ENCODE results near the gene CCSER1.
"Not testable (repeated sequence)": the region's sequence is repeated elsewhere in the genome, so short reads cannot be mapped to it uniquely, and the experiment has no call there.

CCSER1 gene

GRCh38 chr4:91064157-91064853 lies 937.1 kb downstream of the CCSER1 start:
- no peak for DNase-seq (ENCODE audit: low spot score)

DNA sequence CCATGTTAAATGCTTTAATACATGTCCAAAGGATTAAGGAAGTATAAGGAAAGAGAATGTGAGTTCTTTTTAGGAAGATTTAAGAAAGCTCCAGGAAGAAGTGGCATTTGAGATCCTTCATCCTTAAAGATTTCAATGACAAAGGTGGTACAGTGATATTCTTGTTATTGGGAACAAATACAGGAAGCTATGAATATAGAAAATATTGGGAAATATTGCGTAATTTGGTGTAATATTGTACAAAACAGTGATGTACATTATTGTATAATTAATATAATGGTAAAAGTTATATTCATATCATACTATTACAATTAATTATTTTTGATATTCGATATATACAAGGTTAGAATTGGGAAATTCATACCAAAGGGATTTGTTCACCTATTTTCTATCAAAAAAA lies 937.9 kb downstream of the CCSER1 start:
- no peak for DNase-seq (ENCODE audit: low spot score)

DNA sequence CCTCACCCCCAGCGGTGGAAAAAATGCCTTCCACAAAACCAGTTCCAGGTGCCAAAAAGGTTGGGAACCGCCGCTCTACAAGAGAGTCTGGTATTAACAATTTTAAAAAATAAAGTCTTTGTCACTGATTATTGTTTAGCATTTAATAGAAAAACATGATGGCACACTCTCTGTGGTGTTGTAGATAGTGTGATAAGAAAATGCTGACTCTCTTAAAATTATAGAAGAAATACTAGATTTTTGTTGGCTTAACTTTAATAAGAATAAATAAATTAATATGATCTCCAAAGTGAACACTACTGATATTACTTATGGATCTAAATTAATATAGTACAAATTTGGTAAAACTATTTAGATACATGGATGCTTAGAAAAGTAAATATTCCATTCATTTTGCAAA lies 943.5 kb downstream of the CCSER1 start:
- no peak for DNase-seq (ENCODE audit: low spot score)

DNA sequence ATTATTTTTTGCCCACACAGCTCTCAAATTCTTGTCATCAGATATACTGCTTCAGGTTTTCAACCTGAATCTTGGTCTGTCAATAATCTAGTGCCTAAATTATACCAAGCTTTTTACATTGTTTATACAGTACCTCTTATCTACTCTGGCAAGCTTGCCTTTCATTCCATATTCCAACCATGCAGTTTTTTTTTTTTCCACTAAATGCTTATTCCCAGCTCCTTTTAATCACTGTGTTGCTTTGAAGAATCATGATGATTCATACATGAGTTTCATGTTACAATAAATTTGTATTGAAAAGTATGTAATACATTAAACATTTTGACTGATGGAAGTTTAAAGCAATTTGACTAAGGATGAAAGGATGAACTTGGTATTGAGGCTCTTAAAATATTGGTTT lies 949.0 kb downstream of the CCSER1 start:
- no peak for DNase-seq (ENCODE audit: low spot score)

- no peak for DNase-seq (ENCODE audit: low spot score)
These were observed 958.8 kb downstream of the CCSER1 start for GRCh38 chr4:91085961-91086360.

- DNase-seq (ENCODE audit: low spot score), result no peak
These were observed 960.5 kb downstream of the CCSER1 start for GRCh38 chr4:91087743-91088142.

DNA sequence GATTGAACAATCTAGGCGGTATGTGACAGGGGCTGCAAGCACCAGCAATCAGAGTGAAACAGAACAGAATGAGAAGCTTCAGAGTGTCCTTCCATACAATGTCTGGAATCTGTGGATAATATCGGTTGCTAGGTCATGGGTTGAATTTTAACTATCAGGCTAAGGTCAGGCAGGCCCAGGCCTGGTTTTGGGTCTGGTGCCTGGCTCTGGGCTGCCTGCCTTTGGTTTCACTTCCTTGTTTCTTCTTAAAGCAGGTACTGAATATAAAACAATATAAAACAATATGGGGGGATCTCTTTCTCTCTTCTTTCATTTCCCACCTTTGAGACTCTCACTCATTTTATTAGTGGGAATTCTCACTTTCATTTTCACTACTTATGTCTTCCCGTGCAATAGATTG lies 962.0 kb downstream of the CCSER1 start:
- DNase-seq (ENCODE audit: low spot score), result no peak

DNA sequence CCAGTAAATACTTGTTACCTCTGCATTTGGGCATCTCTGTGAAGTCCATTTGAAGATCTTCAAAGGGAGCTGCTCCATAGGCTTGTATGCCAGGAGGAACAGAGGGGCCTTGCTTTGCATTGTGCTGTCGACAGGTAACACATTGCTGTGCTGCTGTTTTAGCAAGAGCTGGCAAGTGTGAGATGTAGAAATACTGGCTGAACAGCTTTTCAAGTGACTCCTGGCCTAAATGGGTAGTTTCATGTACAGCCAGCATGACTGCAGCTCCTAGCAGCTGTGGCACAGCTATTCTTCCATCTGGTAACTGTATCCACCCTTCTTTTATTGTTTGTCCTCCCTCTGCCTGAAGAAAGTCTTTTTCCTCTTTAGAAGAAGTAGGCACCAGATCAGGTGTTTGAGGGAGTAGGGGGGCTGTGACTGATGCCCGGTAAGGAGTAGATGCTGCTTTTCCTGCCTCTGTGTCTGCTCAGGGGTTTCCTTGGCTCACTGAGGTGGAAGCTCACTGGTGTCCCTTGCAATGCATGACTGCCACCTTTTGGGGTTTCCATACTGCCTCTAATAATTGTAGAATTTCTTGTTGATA lies 965.3 kb downstream of the CCSER1 start:
- no peak for DNase-seq (ENCODE audit: low spot score)

DNA sequence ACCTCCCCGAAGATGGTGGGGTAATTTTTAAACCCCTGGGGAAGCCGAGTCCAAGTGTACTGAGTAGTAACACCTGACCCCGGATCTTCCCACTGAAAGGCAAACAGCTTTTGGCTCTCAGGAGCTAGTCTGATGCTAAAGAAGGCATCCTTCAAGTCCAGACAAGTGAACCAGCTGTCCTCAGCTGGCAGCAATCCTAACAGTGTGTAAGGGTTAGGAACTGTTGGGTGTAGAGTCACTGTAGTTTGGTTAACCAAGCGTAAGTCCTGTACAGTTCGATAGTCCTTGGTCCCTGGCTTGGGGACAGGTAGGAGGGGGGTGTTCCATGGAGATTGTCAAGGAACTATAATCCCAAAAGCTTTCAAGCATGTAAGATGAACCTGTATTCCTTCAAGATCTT lies 967.0 kb downstream of the CCSER1 start:
- not testable (repeated sequence) for DNase-seq (ENCODE audit: low spot score)

- no peak for DNase-seq (ENCODE audit: low spot score)
These were observed 972.5 kb downstream of the CCSER1 start for GRCh38 chr4:91099666-91100065.

- DNase-seq (ENCODE audit: low spot score), result no peak
These were observed 981.6 kb downstream of the CCSER1 start for GRCh38 chr4:91108751-91109150.

GRCh38 chr4:91111556-91111955 lies 984.4 kb downstream of the CCSER1 start:
- no peak for DNase-seq (ENCODE audit: low spot score)

DNA sequence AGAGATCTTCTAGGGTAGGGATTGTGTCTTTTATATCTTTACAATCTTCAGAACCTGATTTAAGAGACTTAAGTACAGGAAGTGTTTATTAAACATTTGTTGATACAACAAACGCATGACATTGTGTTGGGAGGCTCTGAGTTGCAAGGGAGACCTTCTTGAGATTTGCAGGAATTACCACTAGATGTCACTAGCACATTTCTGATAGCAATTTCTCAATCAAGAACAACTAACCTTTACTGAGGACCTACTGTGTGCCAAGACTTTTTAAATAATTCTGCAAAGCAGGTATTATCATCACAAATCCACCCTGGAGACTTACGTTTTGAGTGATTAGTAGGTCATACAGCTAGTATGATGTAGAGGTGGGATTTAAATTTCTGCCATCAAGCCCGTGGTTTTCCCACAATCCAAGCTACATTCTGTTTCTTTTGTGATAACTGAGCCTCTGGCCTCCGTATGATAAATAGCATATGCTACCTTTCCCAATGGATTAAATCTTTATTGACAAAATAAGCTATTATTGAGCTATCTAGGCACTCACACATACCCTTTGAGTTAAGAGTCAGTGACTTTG lies 986.0 kb downstream of the CCSER1 start:
- DNase-seq (ENCODE audit: low spot score), result no peak

GRCh38 chr4:91114386-91114785 lies 987.2 kb downstream of the CCSER1 start:
- DNase-seq (ENCODE audit: low spot score), result no peak

GRCh38 chr4:91116861-91117260 lies 989.7 kb downstream of the CCSER1 start:
- no peak for DNase-seq (ENCODE audit: low spot score)

GRCh38 chr4:91118597-91118996 lies 991.4 kb downstream of the CCSER1 start:
- no peak for DNase-seq (ENCODE audit: low spot score)

GRCh38 chr4:91123742-91124141 lies 996.5 kb downstream of the CCSER1 start:
- no peak for DNase-seq (ENCODE audit: low spot score)

DNA sequence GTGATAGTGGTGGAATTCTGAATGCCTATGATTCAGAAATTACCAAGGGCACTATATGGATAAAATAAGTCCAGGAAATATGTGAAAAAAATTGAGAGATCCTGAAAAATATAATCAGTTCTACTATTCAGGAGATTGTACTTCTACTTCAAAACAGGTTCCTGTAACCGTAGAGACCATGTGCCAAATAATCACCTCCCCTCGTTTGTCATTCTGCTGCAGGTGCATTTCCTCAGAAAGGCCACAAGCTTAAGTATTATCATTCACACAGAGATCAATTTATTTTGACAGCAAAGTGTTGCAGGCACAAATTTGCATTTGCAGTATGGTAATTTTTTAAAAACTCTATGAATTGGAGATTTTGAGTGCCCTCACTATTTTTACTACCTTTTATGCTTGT lies 1000.0 kb downstream of the CCSER1 start:
- DNase-seq (ENCODE audit: low spot score), result no peak

DNA sequence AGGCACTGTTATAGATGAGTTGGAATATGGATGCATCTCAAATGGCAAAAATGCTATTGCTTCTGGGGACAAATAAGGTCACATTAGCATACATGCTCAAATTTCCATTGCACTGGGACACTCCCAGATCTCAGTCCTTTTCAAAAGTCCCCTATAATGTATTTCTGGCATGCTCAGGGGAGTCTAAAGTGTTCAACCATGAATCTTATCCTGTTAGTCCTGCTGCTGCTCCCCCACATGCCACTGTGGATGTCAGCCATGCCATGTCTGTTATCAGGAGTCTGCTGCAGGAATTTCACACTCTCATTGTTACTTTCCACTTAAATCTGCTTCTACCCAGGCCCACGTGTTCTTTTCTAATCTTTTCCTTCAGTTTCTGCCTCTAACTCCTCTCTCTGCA lies 1000.6 kb downstream of the CCSER1 start:
- no peak for DNase-seq (ENCODE audit: low spot score)

- no peak for DNase-seq (ENCODE audit: low spot score)
These were observed 1001.3 kb downstream of the CCSER1 start for GRCh38 chr4:91128519-91128918.

- no peak for DNase-seq (ENCODE audit: low spot score)
These were observed 1019.9 kb downstream of the CCSER1 start for GRCh38 chr4:91147067-91147466.

DNA sequence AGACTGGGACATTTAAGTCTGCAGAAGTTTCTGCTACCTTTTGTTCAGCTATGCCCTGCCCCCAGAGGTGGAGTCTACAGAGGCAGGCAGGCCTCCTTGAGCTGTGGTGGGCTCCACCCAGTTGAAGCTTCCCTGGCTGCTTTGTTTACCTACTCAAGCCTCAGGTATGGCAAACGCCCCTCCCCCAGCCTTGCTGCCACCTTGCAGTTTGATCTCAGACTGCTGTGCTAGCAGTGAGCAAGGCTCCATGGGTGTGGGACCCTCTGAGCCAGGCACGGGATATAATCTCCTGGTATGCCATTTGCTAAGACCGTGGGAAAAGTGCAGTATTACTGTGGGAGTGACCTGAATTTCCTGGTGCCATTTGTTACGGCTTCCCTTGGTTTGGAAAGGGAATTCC lies 1026.8 kb downstream of the CCSER1 start:
- not testable (repeated sequence) for DNase-seq (ENCODE audit: low spot score)

DNA sequence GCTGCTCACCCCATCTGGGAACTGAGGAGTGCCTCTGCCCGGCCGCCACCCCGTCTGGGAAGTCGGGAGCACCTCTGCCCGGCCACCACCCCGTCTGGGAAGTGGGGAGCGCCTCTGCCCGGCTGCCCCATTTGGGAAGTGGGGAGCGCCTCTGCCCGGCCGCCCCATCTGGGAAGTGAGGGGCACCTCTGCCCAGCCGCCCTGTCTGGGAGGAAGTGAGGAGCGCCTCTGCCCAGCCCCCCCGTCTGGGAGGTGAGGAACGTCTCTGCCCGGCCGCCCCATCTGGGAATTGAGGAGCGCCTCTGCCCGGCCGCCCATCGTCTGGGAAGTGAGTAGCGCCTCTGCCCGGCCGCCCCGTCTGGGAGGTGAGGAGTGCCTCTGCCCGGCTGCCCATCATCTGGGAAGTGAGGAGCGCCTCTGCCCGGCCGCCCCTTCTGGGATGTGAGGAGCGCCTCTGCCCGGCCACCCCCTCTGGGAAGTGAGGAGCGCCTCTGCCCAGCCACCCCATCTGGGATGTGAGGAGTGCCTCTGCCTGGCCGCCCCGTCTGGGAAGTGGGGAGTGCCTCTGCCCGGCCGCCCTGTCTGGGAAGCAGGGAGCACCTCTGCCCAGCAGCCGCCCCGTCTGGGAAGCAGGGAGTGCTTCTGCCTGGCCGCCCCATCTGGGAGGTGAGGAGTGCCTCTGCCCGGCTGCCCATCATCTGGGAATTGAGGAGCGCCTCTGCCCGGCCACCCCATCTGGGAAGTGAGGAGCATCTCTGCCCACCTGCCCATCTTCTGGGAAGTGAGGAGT lies 1040.9 kb downstream of the CCSER1 start:
- DNase-seq (ENCODE audit: low spot score), result not testable (repeated sequence)
